GDM1 (cell line): Measurements from ENCODE around the gene GLOD4.
"Not testable (repeated sequence)": the region's sequence is repeated elsewhere in the genome, so short reads cannot be mapped to it uniquely, and the experiment has no call there.

Experiments
- DNase-seq: peaks from one replicate; lab custom pipeline; 2025; lab: John Stamatoyannopoulos, UW

The GLOD4 gene

DNA sequence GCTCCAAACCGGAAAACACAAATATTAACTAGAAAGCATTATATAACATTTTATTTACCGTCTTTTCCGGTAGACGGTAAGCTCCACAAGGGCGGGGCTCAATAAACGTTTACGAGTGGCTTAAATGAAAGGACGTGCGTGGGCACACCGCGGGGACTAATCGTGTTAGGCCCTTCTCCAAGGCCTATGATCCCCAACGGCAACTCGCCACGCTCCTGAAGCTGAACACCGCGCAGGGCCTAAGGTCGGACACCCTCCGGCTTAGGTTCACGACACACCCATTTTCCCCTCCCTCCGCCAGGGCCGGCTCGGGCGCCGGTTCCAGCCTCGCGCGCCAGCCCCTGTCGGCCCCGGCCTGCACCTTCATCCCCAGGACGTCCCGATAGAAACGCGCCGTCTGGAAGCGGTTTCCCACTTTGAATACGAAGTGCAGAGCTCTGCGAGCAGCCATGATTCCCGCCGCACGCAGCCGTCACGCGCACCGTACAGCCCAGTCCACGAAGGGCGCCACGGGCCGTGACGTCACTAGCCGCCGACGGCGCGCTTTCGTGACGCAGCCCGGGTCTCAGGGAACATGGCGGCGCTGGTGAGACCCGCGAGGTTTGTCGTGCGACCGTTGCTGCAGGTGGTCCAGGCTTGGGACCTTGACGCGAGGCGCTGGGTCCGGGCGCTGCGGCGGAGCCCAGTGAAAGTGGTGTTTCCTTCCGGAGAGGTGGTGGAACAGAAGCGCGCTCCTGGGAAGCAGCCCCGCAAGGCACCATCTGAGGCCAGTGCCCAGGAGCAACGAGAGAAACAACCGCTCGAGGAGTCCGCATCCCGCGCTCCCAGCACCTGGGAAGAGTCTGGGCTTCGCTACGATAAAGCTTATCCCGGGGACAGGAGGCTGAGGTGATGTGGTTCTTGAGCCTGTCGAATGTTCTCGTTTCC, at the start of gene GLOD4, which contains the start of gene MRM3:
Gene GLOD4, minus strand, starts transcription at position 476 of the 927 bp plus-strand sequence. Its CDS starts 25 bp downstream, at position 451.
Gene MRM3, plus strand, starts transcription at position 549 of the 927 bp plus-strand sequence. Its CDS starts 26 bp downstream, at position 575.
- peak; percentile 91 for DNase-seq

GRCh38 chr17:830950-831349, 48.9 kb upstream of the GLOD4 start:
- DNase-seq: no peak

DNA sequence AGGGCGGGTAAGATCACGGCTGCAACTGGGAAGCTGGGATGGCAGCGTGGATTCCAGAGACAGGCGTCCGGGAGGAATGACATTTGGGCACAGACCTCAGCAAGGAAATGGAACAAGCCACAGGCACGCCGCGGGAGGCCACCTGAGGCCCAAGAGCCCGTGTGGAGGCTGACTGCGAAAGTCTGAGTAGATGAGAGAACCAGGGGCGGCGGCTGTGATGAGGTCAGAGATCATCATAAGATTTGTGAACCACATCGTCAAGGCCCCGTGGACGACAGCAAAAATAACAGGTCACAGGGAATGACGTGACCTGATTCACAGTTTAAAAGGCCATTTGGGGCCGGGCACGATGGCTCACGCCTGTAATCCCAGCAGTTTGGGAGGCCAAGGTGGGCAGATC, 48.3 kb upstream of the GLOD4 start:
- no peak for DNase-seq

DNA sequence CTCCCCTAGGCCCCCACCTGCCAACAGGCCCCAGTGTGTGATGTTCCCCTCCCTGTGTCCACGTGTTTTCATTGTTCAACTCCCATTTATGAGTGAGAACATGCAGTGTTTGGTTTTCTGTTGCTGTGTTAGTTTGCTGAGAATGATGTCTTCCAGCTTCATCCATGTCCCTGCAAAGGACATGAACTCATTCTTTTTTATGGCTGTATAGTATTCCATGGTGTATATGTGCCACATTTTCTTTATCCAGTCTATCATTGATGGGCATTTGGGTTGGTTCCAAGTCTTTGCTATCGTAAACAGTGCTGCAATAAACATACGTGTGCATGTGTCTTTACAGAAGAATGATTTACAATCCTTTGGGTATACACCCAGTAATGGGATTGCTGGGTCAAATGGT, 47.5 kb upstream of the GLOD4 start:
- not testable (repeated sequence) for DNase-seq

GRCh38 chr17:828761-829160, 46.7 kb upstream of the GLOD4 start:
- no peak for DNase-seq

GRCh38 chr17:826778-827177, 44.7 kb upstream of the GLOD4 start:
- no peak for DNase-seq

- no peak for DNase-seq
Observed at GRCh38 chr17:825216-825615, 43.1 kb upstream of the GLOD4 start.

DNA sequence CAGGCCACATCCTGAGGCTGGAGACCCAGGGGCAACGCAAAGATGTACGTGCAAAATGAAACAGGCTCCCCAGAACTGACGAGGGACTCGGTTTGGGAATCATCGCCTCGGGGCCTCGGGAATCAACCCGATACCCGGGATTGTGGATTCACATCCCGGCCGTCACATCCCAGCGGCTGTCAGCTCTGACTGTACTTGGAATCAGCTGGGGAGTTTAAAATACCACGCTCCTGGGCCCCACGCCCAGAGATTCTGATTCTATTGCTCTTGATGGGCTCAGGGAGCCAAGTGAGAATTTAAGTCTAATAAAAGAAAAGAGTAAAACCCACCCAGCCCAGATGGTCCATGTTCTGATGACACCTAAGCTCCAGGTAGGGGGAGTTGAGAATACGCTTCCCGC, 42.3 kb upstream of the GLOD4 start:
- DNase-seq: no peak

- DNase-seq: no peak
Observed at GRCh38 chr17:823501-823902, 41.4 kb upstream of the GLOD4 start.

- DNase-seq: no peak
Observed at GRCh38 chr17:819251-819650, 37.2 kb upstream of the GLOD4 start.

GRCh38 chr17:814371-814770, 32.3 kb upstream of the GLOD4 start:
- DNase-seq: no peak

DNA sequence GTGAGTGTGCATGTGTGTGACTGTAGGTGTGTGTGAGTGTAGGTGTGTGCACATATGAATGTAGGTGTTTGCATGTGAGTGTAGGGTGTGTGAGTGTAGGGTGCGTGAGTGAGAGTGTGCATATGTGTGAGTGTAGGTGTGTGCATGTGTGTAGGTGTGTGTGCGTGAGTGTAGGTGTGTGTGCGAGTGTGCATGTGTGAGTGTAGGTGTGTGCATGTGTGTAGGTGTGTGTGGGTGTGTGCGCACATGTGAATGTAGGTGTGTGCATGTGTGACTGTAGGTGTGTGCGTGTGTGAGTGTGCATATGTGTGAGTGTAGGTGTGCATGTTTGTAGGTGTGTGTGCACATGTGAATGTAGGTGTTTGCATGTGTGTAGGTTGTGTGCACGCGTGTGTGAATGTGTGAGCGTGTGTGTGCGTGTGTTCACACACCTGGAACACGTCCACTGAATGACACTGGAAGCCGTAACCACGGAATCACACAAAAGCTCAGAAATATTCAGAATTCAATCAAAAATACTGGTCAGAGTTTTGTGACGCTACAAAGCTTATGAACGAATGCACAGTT, 30.6 kb upstream of the GLOD4 start:
- no peak for DNase-seq

DNA sequence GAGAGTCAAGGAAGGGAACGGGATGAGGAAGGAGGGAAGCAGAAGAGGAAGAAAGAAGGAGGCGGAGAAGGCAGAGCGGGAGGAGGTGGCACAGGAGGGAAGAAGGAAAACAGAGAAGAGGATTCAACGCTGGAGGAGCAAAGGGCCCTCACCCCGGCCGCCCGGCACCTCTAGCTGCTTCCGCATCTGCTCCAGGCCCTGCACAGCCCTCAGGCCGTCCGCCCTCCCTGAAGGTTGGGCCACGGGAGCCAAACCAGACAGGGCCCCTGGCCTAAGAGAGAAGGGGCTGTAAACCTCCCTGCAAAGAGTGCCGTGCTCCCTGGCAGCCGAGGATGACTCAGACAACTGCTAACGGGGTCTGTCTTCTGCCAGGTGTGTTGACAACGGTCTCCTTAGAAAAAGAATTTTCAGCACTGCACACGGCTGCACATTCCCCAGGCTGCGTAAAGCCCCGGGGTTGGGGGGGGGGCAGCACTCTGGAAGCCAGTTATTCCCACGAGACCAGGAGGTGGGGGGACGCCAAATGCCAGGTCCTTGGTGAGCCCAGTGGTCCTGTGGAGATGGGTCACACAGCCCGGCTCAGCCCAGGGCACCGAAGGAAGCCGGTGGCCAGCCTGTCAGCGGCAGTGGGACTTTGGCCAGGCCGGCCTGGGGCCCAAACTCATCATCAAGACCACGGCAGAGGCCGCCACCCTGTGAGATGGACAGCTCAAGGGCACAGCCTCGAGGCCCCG, 29.1 kb upstream of the GLOD4 start:
- no peak for DNase-seq

DNA sequence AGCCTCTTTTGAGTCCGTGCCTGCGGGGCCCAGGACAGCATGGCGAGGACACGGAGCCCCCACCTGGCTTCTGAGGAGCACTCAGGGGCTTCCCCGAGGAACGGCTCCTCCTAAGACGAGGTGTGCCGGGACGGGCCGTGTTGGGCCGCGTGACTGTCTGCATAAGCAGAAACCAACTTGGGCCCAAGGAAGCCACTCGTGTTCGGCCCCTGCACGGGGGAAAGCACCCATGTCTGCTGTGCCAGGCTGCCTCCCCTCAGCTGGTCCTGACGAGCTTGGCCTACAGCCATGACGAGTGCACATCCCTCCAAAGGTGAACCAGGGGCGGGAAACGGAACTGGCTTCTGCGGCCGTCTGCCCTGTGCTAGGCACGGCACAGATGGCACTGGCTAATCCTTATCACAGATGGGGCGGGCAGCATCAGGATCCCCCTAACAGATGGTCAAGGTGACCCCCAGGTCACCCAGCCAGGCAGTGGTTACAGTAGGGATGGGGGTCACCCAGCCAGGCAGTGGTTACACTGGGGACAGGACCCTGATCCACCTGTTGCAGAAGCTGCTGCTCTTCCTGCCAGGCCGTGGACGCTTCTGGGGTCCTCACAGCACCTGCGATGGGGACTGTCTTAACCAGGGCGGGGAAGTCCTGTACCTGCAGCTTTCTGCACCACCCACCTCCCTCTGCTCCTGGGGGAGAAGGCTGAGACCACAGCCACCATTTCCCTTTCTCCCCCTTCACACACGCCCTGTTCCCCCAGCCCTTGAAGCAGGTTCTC, 25.6 kb upstream of the GLOD4 start:
- DNase-seq: no peak

DNA sequence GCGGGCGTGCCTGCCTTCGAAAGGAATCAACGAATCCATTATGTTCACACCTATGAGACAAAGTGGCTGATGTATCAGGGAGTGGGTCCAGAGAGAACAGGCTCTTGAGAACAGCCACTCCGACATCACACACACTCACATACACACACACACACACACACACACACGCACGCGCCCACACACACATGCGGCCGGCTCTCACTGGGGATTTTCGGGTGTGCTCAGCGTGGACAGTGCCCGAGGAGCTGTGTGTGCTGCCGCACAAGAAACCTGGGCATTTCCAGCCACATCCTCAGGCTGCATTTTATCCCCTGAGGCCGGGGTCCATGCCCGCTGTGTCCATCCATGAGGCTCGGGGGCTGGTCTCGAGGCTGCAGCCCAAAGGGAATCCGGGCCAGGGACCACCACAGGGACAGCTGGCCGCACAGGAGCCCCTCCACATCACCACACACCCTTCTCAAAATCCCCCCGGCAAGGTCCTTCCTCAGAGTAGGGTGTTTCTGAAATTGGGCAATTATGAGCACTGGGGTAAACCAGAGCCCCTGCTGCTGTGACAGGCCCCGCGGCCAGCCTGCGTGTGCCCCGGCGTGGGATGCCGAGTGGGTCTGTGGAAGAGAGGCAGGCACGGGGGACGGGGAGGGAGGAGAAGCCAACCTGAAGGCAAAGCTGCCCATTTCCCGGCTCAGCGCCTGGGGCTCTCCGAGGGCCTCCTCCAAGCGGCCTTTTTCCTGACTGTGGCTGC, 24.9 kb upstream of the GLOD4 start:
- no peak for DNase-seq

DNA sequence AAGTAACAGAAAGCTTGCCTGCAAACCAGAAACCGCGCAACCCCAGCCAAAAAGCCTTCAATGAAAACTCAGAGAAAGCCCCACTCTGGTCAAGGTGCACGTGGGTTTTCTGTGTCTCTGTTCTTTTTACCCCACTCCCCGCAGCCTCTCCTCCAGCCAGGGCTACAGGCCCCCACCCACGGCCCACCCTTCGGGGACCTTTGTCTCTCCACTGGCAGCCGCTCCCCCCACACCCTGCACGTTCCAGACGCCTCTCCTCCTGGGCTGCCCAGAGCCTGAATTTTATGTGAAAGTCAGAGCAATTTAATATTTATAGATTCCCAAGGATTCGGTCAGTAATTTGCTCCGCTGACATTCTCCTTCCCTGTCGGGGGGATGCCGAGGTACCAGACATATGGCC, 24.3 kb upstream of the GLOD4 start:
- no peak for DNase-seq

GRCh38 chr17:805886-806285, 23.8 kb upstream of the GLOD4 start:
- not testable (repeated sequence) for DNase-seq

GRCh38 chr17:804541-805435, 22.7 kb upstream of the GLOD4 start:
- DNase-seq: no peak

GRCh38 chr17:802901-803881, 21.1 kb upstream of the GLOD4 start:
- no peak for DNase-seq
